ENCODE results near the gene TOPBP1.

The TOPBP1 gene

GRCh38 chr3:133673746-133674145, 12.0 kb upstream of the TOPBP1 start:
- Histone ChIP-seq H3K9ac (ENCODE audit: low read length) (no peak overlapping the region), H2AFZ (ENCODE audit: low read depth, low read length) (no peak overlapping the region), H4K20me1 (ENCODE audit: insufficient read depth, low read length) (no peaks in the 10 kb centered on the region), H3K4me1 (ENCODE audit: low read length) (0 out of 2 replicates have a peak, but pooled peaks cover 3% of the 10 kb centered on the region), H3K4me3 (ENCODE audit: low read length) (no peak overlapping the region), H3K79me2 (ENCODE audit: low read length) (no peaks in the 10 kb centered on the region), H3K27me3 (ENCODE audit: low read depth, low read length) (peaks cover 23% of the 10 kb centered on the region), H3K27ac (ENCODE audit: low read length) (no peak overlapping the region), H3K9me3 (ENCODE audit: insufficient read depth, low read length) (no peaks in the 10 kb centered on the region), H3K36me3 (replicated peaks; ENCODE audit: low read depth, low read length) (no peaks in the 10 kb centered on the region), H3K4me2 (ENCODE audit: low read length) (no peak overlapping the region)
- no peak for TF ChIP-seq CTCF (IDR thresholded peaks at IDR 0.05; ENCODE audit: low read depth, low read length)
- no peak for TF ChIP-seq EZH2phosphoT487 (IDR thresholded peaks at IDR 0.05; ENCODE audit: low read depth)

GRCh38 chr3:133672461-133672860, 10.7 kb upstream of the TOPBP1 start:
- no peak overlapping the region for H3K4me2 ChIP-seq (ENCODE audit: low read length)
- H3K9me3 ChIP-seq (ENCODE audit: insufficient read depth, low read length) = no peaks in the 10 kb centered on the region
- peaks cover 23% of the 10 kb centered on the region for H3K27me3 ChIP-seq (ENCODE audit: low read depth, low read length)
- H3K4me1 ChIP-seq (ENCODE audit: low read length) = 0 out of 2 replicates have a peak, but pooled peaks cover 3% of the 10 kb centered on the region
- no peak overlapping the region for H3K27ac ChIP-seq (ENCODE audit: low read length)
- H3K9ac ChIP-seq (ENCODE audit: low read length) = no peak overlapping the region
- no peaks in the 10 kb centered on the region for H4K20me1 ChIP-seq (ENCODE audit: insufficient read depth, low read length)
- TF ChIP-seq EZH2phosphoT487 (IDR thresholded peaks at IDR 0.05; ENCODE audit: low read depth) = no peak
- no peak for TF ChIP-seq CTCF (IDR thresholded peaks at IDR 0.05; ENCODE audit: low read depth, low read length)
- H2AFZ ChIP-seq (ENCODE audit: low read depth, low read length) = no peak overlapping the region
- H3K79me2 ChIP-seq (ENCODE audit: low read length) = no peaks in the 10 kb centered on the region
- H3K36me3 ChIP-seq (replicated peaks; ENCODE audit: low read depth, low read length) = no peaks in the 10 kb centered on the region
- no peak overlapping the region for H3K4me3 ChIP-seq (ENCODE audit: low read length)

- Histone ChIP-seq H3K27ac (ENCODE audit: low read length) (no peak overlapping the region), H2AFZ (ENCODE audit: low read depth, low read length) (no peak overlapping the region)
Observed at GRCh38 chr3:133670525-133670995, 8.8 kb upstream of the TOPBP1 start.

GRCh38 chr3:133669949-133670524, 8.3 kb upstream of the TOPBP1 start:
- Histone ChIP-seq H3K9me3 (ENCODE audit: insufficient read depth, low read length) (no peaks in the 10 kb centered on the region), H3K36me3 (replicated peaks; ENCODE audit: low read depth, low read length) (no peaks in the 10 kb centered on the region), H3K9ac (ENCODE audit: low read length) (no peak overlapping the region), H3K27me3 (ENCODE audit: low read depth, low read length) (peaks cover 11% of the 10 kb centered on the region), H2AFZ (ENCODE audit: low read depth, low read length) (no peak overlapping the region), H3K4me1 (ENCODE audit: low read length) (no peaks in the 10 kb centered on the region), H3K27ac (ENCODE audit: low read length) (no peak overlapping the region), H3K4me2 (ENCODE audit: low read length) (no peak overlapping the region), H3K79me2 (ENCODE audit: low read length) (no peaks in the 10 kb centered on the region), H3K4me3 (ENCODE audit: low read length) (no peak overlapping the region), H4K20me1 (ENCODE audit: insufficient read depth, low read length) (no peaks in the 10 kb centered on the region)
- TF ChIP-seq EZH2phosphoT487 (IDR thresholded peaks at IDR 0.05; ENCODE audit: low read depth) (no peak), CTCF (IDR thresholded peaks at IDR 0.05; ENCODE audit: low read depth, low read length) (no peak)

More at GRCh38 chr3:133670525-133670995, 8.8 kb upstream of the TOPBP1 start:
- Histone ChIP-seq H3K27me3 (ENCODE audit: low read depth, low read length) (peaks cover 14% of the 10 kb centered on the region), H3K36me3 (replicated peaks; ENCODE audit: low read depth, low read length) (no peaks in the 10 kb centered on the region), H3K4me1 (ENCODE audit: low read length) (no peaks in the 10 kb centered on the region), H3K79me2 (ENCODE audit: low read length) (no peaks in the 10 kb centered on the region), H3K9ac (ENCODE audit: low read length) (no peak overlapping the region), H3K9me3 (ENCODE audit: insufficient read depth, low read length) (no peaks in the 10 kb centered on the region), H4K20me1 (ENCODE audit: insufficient read depth, low read length) (no peaks in the 10 kb centered on the region), H3K4me3 (ENCODE audit: low read length) (no peak overlapping the region), H3K4me2 (ENCODE audit: low read length) (no peak overlapping the region)
- TF ChIP-seq EZH2phosphoT487 (IDR thresholded peaks at IDR 0.05; ENCODE audit: low read depth) = no peak
- no peak for TF ChIP-seq CTCF (IDR thresholded peaks at IDR 0.05; ENCODE audit: low read depth, low read length)
